ENCODE data around the gene PCBP3. TPM values are rescaled to one million over a fixed set of nuclear protein-coding genes. Genes with fewer than 3 reads are reported as not detected.

Gene PCBP3
- total and polyA plus RNA-seq, 2 donors (not counting 3 experiments of a cell fraction or from before 2014, with no cell fraction given) = 0.06 to 1.1 TPM

- H3K9ac ChIP-seq (replicated peaks; ENCODE audit: extremely low read depth, insufficient read depth, low read length) = no peak overlapping the region
- FAIRE-seq (no peak), DNase-seq (ENCODE audit: low read depth, low spot score) (no peak)
- peaks cover 2% of the 10 kb centered on the region in 2 experiments for H3K27me3 ChIP-seq (ENCODE audit: control insufficient read depth in 2 of 2, insufficient read depth in 2 of 2, low read length in 2 of 2)
- BruUV-seq (replicated peaks) = no TSS peak
- ChIA-PET POLR2A (no interaction called here), CTCF (interaction anchor here (1.1 kb wide), 1 partner anchor 177 kb away, joined by 3 read pairs; no protein-coding TSS in a partner anchor)
- no peak overlapping the region for H3K4me2 ChIP-seq (ENCODE audit: insufficient read depth, low read length)
- no peaks in the 10 kb centered on the region for H3K79me2 ChIP-seq (ENCODE audit: control insufficient read depth, insufficient read depth, low read length)
- no peaks in the 10 kb centered on the region for H4K20me1 ChIP-seq (replicated peaks; ENCODE audit: control insufficient read depth, extremely low read depth, insufficient read depth, low read length)
- no peak overlapping the region for H3K27ac ChIP-seq (ENCODE audit: insufficient read depth, low read depth, low read length)
- H3K9me3 ChIP-seq (replicated peaks; ENCODE audit: control insufficient read depth, insufficient read depth, low read length) = no peaks in the 10 kb centered on the region
- TF ChIP-seq MYC (IDR thresholded peaks at IDR 0.05; ENCODE audit: low read depth, low read length) = no peak
- no peak for TF ChIP-seq POLR2A (IDR thresholded peaks at IDR 0.05; ENCODE audit: low read depth, low read length)
- TF ChIP-seq EZH2 (IDR thresholded peaks at IDR 0.05; ENCODE audit: borderline replicate concordance, low read depth, low read length, severe bottlenecking) = no peak
- TF ChIP-seq GATA2 (IDR thresholded peaks at IDR 0.05; ENCODE audit: insufficient read depth, insufficient read length, low read depth, low read length) = no peak
- TF ChIP-seq MAX (IDR thresholded peaks at IDR 0.05; ENCODE audit: insufficient read depth, insufficient read length) = no peak
- no peak for TF ChIP-seq POLR2AphosphoS5 (IDR thresholded peaks at IDR 0.05; ENCODE audit: insufficient read depth, low read depth, low read length)
- no peak for TF ChIP-seq CTCF (IDR thresholded peaks at IDR 0.05; ENCODE audit: extremely low read depth in 1 of 2, insufficient read depth in 1 of 2, low read depth in 1 of 2, low read length in 2 of 2)
- TF ChIP-seq JUN (IDR thresholded peaks at IDR 0.05; ENCODE audit: borderline replicate concordance, insufficient read depth, insufficient read length, low read depth) = no peak
- TF ChIP-seq FOS (IDR thresholded peaks at IDR 0.05; ENCODE audit: borderline replicate concordance, insufficient read depth, low read length) = no peak
- H3K9me1 ChIP-seq (replicated peaks; ENCODE audit: control insufficient read depth, extremely low read depth, insufficient read depth, low read length) = no peaks in the 10 kb centered on the region
- dilution Hi-C loops (cut with MboI; ENCODE audit: extremely low pct_ligation_motif_present, low sequenced_read_pairs) (no loop called here), intact Hi-C loops (cut with micrococcal nuclease) (no loop called here)
- H3K36me3 ChIP-seq (ENCODE audit: control insufficient read depth in 2 of 2, extremely low read depth in 1 of 2, insufficient read depth in 2 of 2, low read length in 2 of 2) = no peaks in the 10 kb centered on the region
- H2AFZ ChIP-seq (ENCODE audit: low read depth, low read length) = no peak overlapping the region
- no peaks in the 10 kb centered on the region for H3K4me1 ChIP-seq (ENCODE audit: control insufficient read depth, extremely low read depth, insufficient read depth, low read length)
- H3K4me3 ChIP-seq (replicated peaks in 1 of 3; ENCODE audit: insufficient read depth in 1 of 3, low read depth in 1 of 3, low read length in 3 of 3) = no peak overlapping the region
Measured at GRCh38 chr21:45966791-45967394, 323.4 kb downstream of the PCBP3 start.

Data from endothelial cell of umbilical vein (primary cell).